Measurements from ENCODE around the gene BAMBI.
"Not testable (repeated sequence)": the region's sequence is repeated elsewhere in the genome, so short reads cannot be mapped to it uniquely, and the experiment has no call there.

Gene BAMBI

GRCh38 chr10:28640551-28640950 lies 36.8 kb upstream of the BAMBI start:
- ATAC-seq = no peak
- no peak for TF ChIP-seq BACH2 (CRISPR knock-in tag; IDR thresholded peaks at IDR 0.05; ENCODE audit: borderline replicate concordance)
- no peak for TF ChIP-seq SNAI2 (CRISPR knock-in tag; IDR thresholded peaks at IDR 0.05)
- no peak for TF ChIP-seq ZNF565 (CRISPR knock-in tag; conservative IDR thresholded peaks at IDR 0.05; ENCODE audit: low read depth)
- TF ChIP-seq TOX (CRISPR knock-in tag; IDR thresholded peaks at IDR 0.05; ENCODE audit: borderline replicate concordance) = no peak
- TF ChIP-seq POU6F1 (CRISPR knock-in tag; IDR thresholded peaks at IDR 0.05; ENCODE audit: borderline replicate concordance, low read depth) = no peak

GRCh38 chr10:28644647-28645046 lies 32.7 kb upstream of the BAMBI start:
- ATAC-seq = no peak
- TF ChIP-seq ZNF565 (CRISPR knock-in tag; conservative IDR thresholded peaks at IDR 0.05; ENCODE audit: low read depth) (no peak), ISL1 (CRISPR knock-in tag; IDR thresholded peaks at IDR 0.05) (no peak), OSR1 (CRISPR knock-in tag; IDR thresholded peaks at IDR 0.05) (no peak), RARB (CRISPR knock-in tag; IDR thresholded peaks at IDR 0.05) (no peak), ESRRG (CRISPR knock-in tag; IDR thresholded peaks at IDR 0.05) (no peak), ARNTL (CRISPR knock-in tag; IDR thresholded peaks at IDR 0.05; ENCODE audit: borderline replicate concordance, low read depth) (no peak), ZNF8 (CRISPR knock-in tag; IDR thresholded peaks at IDR 0.05) (no peak)

GRCh38 chr10:28652106-28652505 lies 25.2 kb upstream of the BAMBI start:
- ATAC-seq = no peak
- no peak for TF ChIP-seq OSR1 (CRISPR knock-in tag; IDR thresholded peaks at IDR 0.05)
- TF ChIP-seq ZNF565 (CRISPR knock-in tag; conservative IDR thresholded peaks at IDR 0.05; ENCODE audit: low read depth) = no peak
- TF ChIP-seq ZNF8 (CRISPR knock-in tag; IDR thresholded peaks at IDR 0.05) = no peak
- TF ChIP-seq ISL1 (CRISPR knock-in tag; IDR thresholded peaks at IDR 0.05) = no peak

GRCh38 chr10:28652703-28653102 lies 24.6 kb upstream of the BAMBI start:
- ATAC-seq = no peak
- TF ChIP-seq BACH2 (CRISPR knock-in tag; IDR thresholded peaks at IDR 0.05; ENCODE audit: borderline replicate concordance) (no peak), ZC3H10 (CRISPR knock-in tag; IDR thresholded peaks at IDR 0.05) (no peak), PPARA (CRISPR knock-in tag; IDR thresholded peaks at IDR 0.05; ENCODE audit: borderline replicate concordance) (no peak), ZFP3 (CRISPR knock-in tag; IDR thresholded peaks at IDR 0.05) (no peak), ZNF565 (CRISPR knock-in tag; conservative IDR thresholded peaks at IDR 0.05; ENCODE audit: low read depth) (no peak), ARNTL (CRISPR knock-in tag; IDR thresholded peaks at IDR 0.05; ENCODE audit: borderline replicate concordance, low read depth) (no peak), OSR1 (CRISPR knock-in tag; IDR thresholded peaks at IDR 0.05) (no peak), RARB (CRISPR knock-in tag; IDR thresholded peaks at IDR 0.05) (no peak), ESRRG (CRISPR knock-in tag; IDR thresholded peaks at IDR 0.05) (no peak), CREB5 (CRISPR knock-in tag; IDR thresholded peaks at IDR 0.05; ENCODE audit: low read depth) (no peak), GLIS3 (CRISPR knock-in tag; IDR thresholded peaks at IDR 0.05) (no peak), CSDC2 (CRISPR knock-in tag; IDR thresholded peaks at IDR 0.05) (no peak)
- TF ChIP-seq, protein P1, sequence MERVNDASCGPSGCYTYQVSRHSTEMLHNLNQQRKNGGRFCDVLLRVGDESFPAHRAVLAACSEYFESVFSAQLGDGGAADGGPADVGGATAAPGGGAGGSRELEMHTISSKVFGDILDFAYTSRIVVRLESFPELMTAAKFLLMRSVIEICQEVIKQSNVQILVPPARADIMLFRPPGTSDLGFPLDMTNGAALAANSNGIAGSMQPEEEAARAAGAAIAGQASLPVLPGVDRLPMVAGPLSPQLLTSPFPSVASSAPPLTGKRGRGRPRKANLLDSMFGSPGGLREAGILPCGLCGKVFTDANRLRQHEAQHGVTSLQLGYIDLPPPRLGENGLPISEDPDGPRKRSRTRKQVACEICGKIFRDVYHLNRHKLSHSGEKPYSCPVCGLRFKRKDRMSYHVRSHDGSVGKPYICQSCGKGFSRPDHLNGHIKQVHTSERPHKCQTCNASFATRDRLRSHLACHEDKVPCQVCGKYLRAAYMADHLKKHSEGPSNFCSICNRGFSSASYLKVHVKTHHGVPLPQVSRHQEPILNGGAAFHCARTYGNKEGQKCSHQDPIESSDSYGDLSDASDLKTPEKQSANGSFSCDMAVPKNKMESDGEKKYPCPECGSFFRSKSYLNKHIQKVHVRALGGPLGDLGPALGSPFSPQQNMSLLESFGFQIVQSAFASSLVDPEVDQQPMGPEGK (CRISPR knock-in tag; IDR thresholded peaks at IDR 0.05; ENCODE audit: borderline replicate concordance) = no peak

- ATAC-seq = not testable (repeated sequence)
Observed at GRCh38 chr10:28658824-28659223, 18.5 kb upstream of the BAMBI start.

DNA sequence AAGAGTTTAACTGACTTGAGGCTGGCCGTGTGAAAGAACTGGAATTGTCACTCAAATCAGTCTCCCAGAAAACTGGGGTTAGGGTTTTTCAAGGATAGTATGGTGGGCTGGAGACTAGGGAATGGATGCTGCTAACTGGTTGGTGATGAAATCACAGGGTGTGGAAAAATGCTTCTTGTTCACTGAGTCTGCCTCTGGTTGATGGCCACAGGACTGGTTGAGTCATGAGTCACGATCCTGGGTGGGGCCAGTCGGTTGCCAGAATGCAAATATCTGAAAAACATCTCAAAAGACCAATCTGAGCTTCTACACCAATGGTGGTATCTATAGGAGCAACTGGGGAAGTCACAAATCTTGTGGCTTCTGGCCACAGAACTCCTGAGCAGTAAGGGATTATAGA lies 16.3 kb upstream of the BAMBI start:
- no peak for TF ChIP-seq ISL1 (CRISPR knock-in tag; IDR thresholded peaks at IDR 0.05)
- no peak for TF ChIP-seq ZNF565 (CRISPR knock-in tag; conservative IDR thresholded peaks at IDR 0.05; ENCODE audit: low read depth)
- TF ChIP-seq ZNF8 (CRISPR knock-in tag; IDR thresholded peaks at IDR 0.05) = no peak
- no peak for TF ChIP-seq SNAI2 (CRISPR knock-in tag; IDR thresholded peaks at IDR 0.05)
- TF ChIP-seq, protein P1 (CRISPR knock-in tag; IDR thresholded peaks at IDR 0.05; ENCODE audit: borderline replicate concordance) = no peak
- no peak for TF ChIP-seq CSDC2 (CRISPR knock-in tag; IDR thresholded peaks at IDR 0.05)
- TF ChIP-seq TOX (CRISPR knock-in tag; IDR thresholded peaks at IDR 0.05; ENCODE audit: borderline replicate concordance) = no peak
- no peak for TF ChIP-seq ZFP30 (CRISPR knock-in tag; IDR thresholded peaks at IDR 0.05)
- no peak for TF ChIP-seq ZNF70 (CRISPR knock-in tag; IDR thresholded peaks at IDR 0.05)
- no peak for TF ChIP-seq ZC3H10 (CRISPR knock-in tag; IDR thresholded peaks at IDR 0.05)
- no peak for TF ChIP-seq BACH2 (CRISPR knock-in tag; IDR thresholded peaks at IDR 0.05; ENCODE audit: borderline replicate concordance)
- TF ChIP-seq ESRRG (CRISPR knock-in tag; IDR thresholded peaks at IDR 0.05) = no peak
- no peak for TF ChIP-seq GLIS3 (CRISPR knock-in tag; IDR thresholded peaks at IDR 0.05)
- no peak for TF ChIP-seq PPARA (CRISPR knock-in tag; IDR thresholded peaks at IDR 0.05; ENCODE audit: borderline replicate concordance)
- no peak for TF ChIP-seq ZFP3 (CRISPR knock-in tag; IDR thresholded peaks at IDR 0.05)
- no peak for TF ChIP-seq RARB (CRISPR knock-in tag; IDR thresholded peaks at IDR 0.05)
- peak; percentile 36; the same call in 2 of the 3 replicates for ATAC-seq
